H54 (cell line): Measurements from ENCODE around the gene XPNPEP2.
"Not testable (repeated sequence)": the region's sequence is repeated elsewhere in the genome, so short reads cannot be mapped to it uniquely, and the experiment has no call there.

Experiments
- DNase-seq: peaks from one replicate; pipeline ENCODE4 v3.0.0; 2011; ENCODE audit warnings: low spot score, mixed read lengths; ENCODE audit not compliant: insufficient read length
- FAIRE-seq: peaks from 3 replicates; lab custom pipeline; 2011; peaks lifted over from hg19 to GRCh38; lab: Jason Lieb, UNC
- POLR2A ChIP-seq: IDR thresholded peaks from 2 replicates; pipeline ENCODE4 v1.6.1; 2011; ENCODE audit warnings: low read depth, mild to moderate bottlenecking, low read length

The XPNPEP2 gene

DNA sequence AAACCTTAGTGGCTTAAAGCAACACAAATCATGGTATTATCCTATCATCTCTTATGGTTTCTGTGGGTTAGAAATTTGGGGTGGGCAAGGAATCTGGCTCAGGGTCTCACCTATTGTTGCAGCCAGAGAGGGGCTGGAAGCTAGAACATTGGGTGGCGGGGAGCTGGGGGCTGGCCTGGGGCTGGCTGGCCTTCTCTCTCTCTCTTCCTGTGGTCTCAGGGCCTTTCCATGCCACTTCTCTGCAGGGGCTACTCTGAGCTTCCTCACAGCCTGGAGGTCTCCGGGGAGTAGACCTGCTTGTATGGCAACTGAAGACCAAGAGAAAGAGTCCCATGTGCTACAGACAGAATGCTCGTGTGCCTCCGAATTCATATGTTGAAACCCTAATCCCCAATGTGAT is 10.7 kb upstream of the XPNPEP2 start:
- TF ChIP-seq POLR2A = no peak
- no peak for DNase-seq
- FAIRE-seq = no peak

DNA sequence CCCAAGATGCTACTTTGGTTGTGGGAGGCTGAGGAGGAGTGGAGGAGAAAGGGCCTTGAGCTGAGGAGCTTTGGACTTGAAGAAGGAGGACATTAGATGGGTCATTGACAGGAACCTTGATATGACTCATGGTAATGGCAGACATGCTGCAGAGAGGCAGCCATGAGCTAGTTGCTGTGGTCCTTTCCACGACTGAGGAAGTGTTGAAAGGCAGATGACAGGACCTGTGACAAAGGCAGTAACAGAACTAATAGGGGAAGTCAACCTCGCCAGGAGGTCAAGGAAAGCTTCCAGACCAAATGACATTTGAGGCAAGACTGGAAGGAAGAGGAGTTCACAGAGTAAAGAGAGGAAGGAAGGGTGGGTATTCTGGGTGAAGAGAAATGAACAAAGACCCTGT is 7.6 kb upstream of the XPNPEP2 start:
- DNase-seq (no peak), FAIRE-seq (no peak)
- no peak for TF ChIP-seq POLR2A

GRCh38 chrX:129732857-129733256 is 5.9 kb upstream of the XPNPEP2 start:
- no peak for FAIRE-seq
- no peak for DNase-seq
- TF ChIP-seq POLR2A = no peak

GRCh38 chrX:129733335-129733734 is 5.4 kb upstream of the XPNPEP2 start:
- no peak for TF ChIP-seq POLR2A
- no peak for FAIRE-seq
- no peak for DNase-seq

- TF ChIP-seq POLR2A = no peak
- no peak for DNase-seq
- FAIRE-seq = no peak
Measured at GRCh38 chrX:129736491-129736890, 2.3 kb upstream of the XPNPEP2 start.

GRCh38 chrX:129737916-129738315 is 863 bp upstream of the XPNPEP2 start:
- no peak for FAIRE-seq
- no peak for TF ChIP-seq POLR2A
- DNase-seq = no peak

DNA sequence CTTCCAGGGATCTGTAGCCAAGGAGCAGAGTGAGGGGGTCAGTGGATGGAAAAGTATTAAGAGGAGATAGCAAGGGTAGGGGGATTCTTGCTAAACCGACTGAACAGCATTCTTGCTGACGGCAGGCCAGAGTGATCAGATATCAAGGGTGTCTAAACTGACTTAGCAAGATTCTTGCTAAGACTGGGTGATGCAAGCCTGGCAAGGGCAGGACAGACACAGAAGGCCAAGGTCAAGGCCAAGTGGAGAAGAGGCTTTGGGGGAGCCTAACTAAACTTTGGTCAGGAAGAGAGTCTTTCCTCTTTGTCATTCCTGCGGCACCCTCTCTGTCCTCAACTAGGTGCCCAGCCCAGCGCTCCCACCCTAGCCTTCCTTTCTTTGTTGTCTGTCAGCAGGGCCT is 799 bp downstream of the XPNPEP2 start:
- FAIRE-seq = no peak
- TF ChIP-seq POLR2A = no peak

GRCh38 chrX:129741880-129742758 is 3.3 kb downstream of the XPNPEP2 start:
- no peak for DNase-seq
- no peak for FAIRE-seq
- TF ChIP-seq POLR2A = no peak

More for the DNA sequence above, 799 bp downstream of the XPNPEP2 start:
- no peak for DNase-seq

GRCh38 chrX:129742759-129743152 is 4.0 kb downstream of the XPNPEP2 start:
- not testable (repeated sequence) for DNase-seq, FAIRE-seq

DNA sequence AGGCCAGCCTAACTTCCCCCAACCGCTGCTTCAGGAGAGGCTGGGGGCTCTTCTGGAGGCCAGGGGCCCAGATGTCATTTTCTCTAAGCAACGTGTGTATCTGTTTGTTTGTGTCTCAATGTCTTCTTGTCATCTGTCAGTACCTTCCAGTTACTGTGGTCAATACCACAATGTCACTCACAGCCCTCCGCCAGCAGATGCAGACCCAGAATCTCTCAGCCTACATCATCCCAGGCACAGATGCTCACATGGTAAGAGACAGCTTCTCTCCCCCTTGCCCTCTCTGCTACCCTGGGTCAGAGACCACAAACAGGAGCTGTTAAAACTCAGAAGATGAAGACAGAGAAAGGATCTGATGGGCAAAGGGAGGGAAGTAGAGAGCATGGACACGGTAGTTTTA is 5.0 kb downstream of the XPNPEP2 start:
- no peak for TF ChIP-seq POLR2A
- FAIRE-seq (no peak), DNase-seq (no peak)

- TF ChIP-seq POLR2A = no peak
- FAIRE-seq (no peak), DNase-seq (no peak)
Measured at GRCh38 chrX:129744861-129745321, 6.1 kb downstream of the XPNPEP2 start.

DNA sequence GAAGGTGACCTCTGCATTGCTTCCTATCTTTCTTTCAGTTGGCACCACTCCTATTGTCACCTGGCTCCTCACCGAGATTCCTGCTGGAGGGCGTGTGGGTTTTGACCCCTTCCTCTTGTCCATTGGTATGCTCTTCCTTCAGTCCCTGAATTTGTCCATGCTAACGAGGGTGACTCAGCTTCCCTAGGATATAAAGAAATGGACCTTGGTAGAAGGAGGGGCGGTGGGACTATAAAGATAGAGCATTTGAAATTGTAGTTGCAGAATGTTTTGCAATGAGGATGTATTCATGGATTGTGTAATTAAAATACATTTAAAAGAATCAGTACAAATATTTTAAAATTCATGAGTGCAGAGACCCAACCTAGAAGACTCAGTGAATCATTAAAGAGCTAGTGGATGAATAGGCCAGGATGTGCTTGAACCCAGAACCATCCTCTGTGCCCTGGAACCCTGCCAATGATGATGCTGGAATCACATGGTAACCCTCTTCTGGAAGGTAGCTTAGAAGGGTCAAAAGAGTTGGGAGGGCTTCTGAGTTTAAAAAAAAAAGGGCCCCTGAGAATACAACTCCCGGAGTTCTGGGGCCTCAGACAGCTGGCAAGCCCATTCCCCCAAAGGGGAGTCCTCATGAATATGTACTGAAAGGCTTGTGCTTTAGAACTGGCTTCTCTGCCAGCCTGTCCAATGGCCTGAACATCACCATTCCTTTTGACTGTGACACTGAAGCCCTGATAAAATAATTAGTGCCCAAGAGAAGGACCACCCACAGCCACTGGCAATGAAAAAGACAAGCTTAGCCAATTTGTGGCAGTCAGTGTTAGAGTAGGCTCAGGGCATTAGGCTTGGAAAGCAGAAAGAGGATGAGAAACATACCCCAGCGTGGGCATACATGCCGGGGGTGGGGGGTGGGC is 8.0 kb downstream of the XPNPEP2 start:
- FAIRE-seq (no peak), DNase-seq (no peak)
- no peak for TF ChIP-seq POLR2A

DNA sequence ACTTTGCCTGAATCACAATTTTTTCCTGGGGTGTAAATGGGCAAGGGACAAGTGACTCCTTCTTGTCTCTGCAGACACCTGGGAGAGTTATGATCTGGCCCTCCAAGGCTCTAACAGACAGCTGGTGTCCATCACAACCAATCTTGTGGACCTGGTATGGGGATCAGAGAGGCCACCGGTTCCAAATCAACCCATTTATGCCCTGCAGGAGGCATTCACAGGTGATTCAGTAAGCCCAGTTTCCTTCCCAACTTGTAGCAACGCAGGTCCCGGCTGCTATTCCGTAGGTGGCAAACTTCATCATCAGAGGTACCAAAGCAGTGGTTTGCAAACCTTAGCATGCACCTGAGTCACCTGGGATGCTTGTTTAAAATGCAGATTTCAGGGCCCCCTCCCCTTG is 8.8 kb downstream of the XPNPEP2 start:
- FAIRE-seq (no peak), DNase-seq (no peak)
- no peak for TF ChIP-seq POLR2A

DNA sequence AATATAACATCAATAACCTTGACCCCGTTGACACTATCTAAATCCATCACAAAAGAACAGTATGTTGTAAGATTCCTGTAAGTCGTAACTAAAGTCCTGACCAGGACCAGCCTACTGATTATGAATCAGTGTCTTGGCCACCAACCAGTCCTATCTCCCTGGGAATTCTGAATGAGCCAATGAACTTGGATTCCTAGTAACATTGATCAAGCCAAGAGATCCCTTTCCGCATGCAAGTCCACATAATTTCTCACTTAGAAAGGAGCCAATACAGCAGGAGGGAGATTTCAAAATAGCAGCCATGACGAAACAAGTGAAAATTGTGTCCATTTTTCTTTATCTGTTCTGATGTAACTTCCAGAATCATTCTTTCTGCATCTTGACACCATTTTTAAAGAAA is 9.5 kb downstream of the XPNPEP2 start:
- FAIRE-seq (no peak), DNase-seq (no peak)
- no peak for TF ChIP-seq POLR2A
